Sigmoid colon (tissue), 7 donors: ENCODE results near the gene RTP2. TPM values are rescaled to one million over a fixed set of nuclear protein-coding genes. Genes with fewer than 3 reads are reported as not detected.
"Not testable (repeated sequence)": the region's sequence is repeated elsewhere in the genome, so short reads cannot be mapped to it uniquely, and the experiment has no call there.

ENCODE experiments used
- DNase-seq: peaks from one replicate; pipeline ENCODE4 v3.0.0-alpha.2; 2019
- H3K27ac ChIP-seq, 4 donors: fragments of 200-600 bp; sonication (generic); one replicate each; pipeline ENCODE4 v1.5.1; 2016 to 2019; ENCODE audit warnings: mild to moderate bottlenecking in 1 of 4
- H3K27me3 ChIP-seq, 3 donors: fragments of 200-600 bp; sonication (generic); one replicate each; pipeline ENCODE4 v1.5.1; 2019; ENCODE audit warnings: mild to moderate bottlenecking in 1 of 3
- H3K36me3 ChIP-seq, 4 donors: fragments of 200-600 bp; sonication (generic); one replicate each; pipeline ENCODE4 v1.5.1; 2016 to 2019
- H3K4me1 ChIP-seq, 4 donors: fragments of 200-600 bp; sonication (generic); one replicate each; pipeline ENCODE4 v1.5.1; 2017 to 2019
- H3K4me3 ChIP-seq, 4 donors: fragments of 200-600 bp; sonication (generic); one replicate each; pipeline ENCODE4 v1.5.1; 2017 to 2019; ENCODE audit warnings: mild to moderate bottlenecking in 2 of 4, moderate library complexity in 1 of 4
- H3K9me3 ChIP-seq, 4 donors: fragments of 200-600 bp in 3 of 4; sonication (generic) in 3 of 4; one replicate each; pipeline versions ENCODE4 v1.5.1 to v1.6.1; 2013 to 2019
- EP300 ChIP-seq, 4 donors: sonication (generic); formaldehyde crosslinking; IDR thresholded peaks; one replicate each; pipeline ENCODE4 v1.6.1; 2017; ENCODE audit warnings: antibody characterized with exemption in 4 of 4
- POLR2A ChIP-seq, 2 donors: fragments of 450-650 bp; IDR thresholded peaks; one replicate each; pipeline ENCODE4 v1.6.1; 2016; ENCODE audit warnings: antibody characterized with exemption in 2 of 2, mild to moderate bottlenecking in 2 of 2, moderate library complexity in 2 of 2
- POLR2AphosphoS5 ChIP-seq, 4 donors: sonication (generic); formaldehyde crosslinking; IDR thresholded peaks; one replicate each; pipeline ENCODE4 v1.6.1; 2017; ENCODE audit warnings: antibody characterized with exemption in 4 of 4
- WGBS, 2 donors: extraction: QIAGEN DNeasy Blood & Tissue Kit; methylation state at CpG; one replicate each; pipeline ENCODE4 v1.1.7; 2013; 5-methylcytosine and 5-hydroxymethylcytosine counted together
- intact Hi-C: fragments of 100-400 bp; cut with DNase I; formaldehyde crosslinking; loops from one replicate; pipeline ENCODE4 v1.15.1; 2023
- polyA plus RNA-seq, 3 donors: library from polyadenylated mRNA; stranded (reverse); fragments of 200-250 nt; gene quantifications; one replicate each; pipeline ENCODE4 v1.2.3, GENCODE V29; 2013
- total RNA-seq, 4 donors: library from RNA; depleted of rRNA; stranded (reverse); fragments of >200 nt; gene quantifications; one replicate each; pipeline ENCODE4 v1.1.0, GENCODE V29; 2016
- TF ChIP-seq, protein P1 (sequence below), 4 experiments: fragments of 450-650 bp in 3 of 4; fragments of 200-600 bp in 1 of 4; IDR thresholded peaks; one replicate each; pipeline ENCODE4 v1.5.1; 2016 to 2019; ENCODE audit warnings: antibody characterized with exemption in 4 of 4, mild to moderate bottlenecking in 3 of 4, moderate library complexity in 2 of 4
- donor health status: healthy with polysubstance abuse.
- donor health status: Bipolar disorder and iron deficiency.
- donor health status: healthy.

RTP2 gene
- total and polyA plus RNA-seq, 7 donors: not detected

DNA sequence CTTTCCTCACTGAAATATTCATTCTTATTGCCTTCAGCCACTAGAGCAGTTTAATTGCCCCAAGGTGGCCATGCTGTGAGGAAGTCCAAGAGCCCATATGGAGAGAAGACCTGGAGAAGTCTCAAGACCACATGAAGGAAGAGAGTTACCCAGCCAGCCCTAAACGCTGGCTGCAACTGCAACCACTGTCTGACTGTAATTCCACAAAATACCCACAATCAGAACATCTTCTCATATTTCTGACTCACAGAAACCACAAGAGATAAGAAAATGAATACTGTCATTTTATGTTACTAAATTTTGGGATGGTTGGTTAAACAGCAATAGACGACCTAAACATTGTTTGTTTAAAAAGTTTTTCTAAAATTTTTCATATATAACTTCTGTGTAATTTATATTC lies 17.5 kb downstream of the RTP2 start:
- H3K36me3 ChIP-seq: no peaks in the 10 kb centered on the region
- DNase-seq: no peak
- WGBS, 2 donors: 55 to 57% methylated on average over 2 of the region's 2 CpGs
- intact Hi-C loops: no loop called here
- H3K4me3 ChIP-seq: no peak overlapping the region
- no peaks in the 10 kb centered on the region for H3K27me3 ChIP-seq
- TF ChIP-seq, protein P1, sequence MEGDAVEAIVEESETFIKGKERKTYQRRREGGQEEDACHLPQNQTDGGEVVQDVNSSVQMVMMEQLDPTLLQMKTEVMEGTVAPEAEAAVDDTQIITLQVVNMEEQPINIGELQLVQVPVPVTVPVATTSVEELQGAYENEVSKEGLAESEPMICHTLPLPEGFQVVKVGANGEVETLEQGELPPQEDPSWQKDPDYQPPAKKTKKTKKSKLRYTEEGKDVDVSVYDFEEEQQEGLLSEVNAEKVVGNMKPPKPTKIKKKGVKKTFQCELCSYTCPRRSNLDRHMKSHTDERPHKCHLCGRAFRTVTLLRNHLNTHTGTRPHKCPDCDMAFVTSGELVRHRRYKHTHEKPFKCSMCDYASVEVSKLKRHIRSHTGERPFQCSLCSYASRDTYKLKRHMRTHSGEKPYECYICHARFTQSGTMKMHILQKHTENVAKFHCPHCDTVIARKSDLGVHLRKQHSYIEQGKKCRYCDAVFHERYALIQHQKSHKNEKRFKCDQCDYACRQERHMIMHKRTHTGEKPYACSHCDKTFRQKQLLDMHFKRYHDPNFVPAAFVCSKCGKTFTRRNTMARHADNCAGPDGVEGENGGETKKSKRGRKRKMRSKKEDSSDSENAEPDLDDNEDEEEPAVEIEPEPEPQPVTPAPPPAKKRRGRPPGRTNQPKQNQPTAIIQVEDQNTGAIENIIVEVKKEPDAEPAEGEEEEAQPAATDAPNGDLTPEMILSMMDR (IDR thresholded peaks at IDR 0.05): no peak
- TF ChIP-seq POLR2AphosphoS5 (IDR thresholded peaks at IDR 0.05) (no peak), POLR2A (IDR thresholded peaks at IDR 0.05) (no peak), EP300 (IDR thresholded peaks at IDR 0.05) (no peak)
- no peak overlapping the region for H3K27ac ChIP-seq
- peaks cover 0 to 4% (median 1%) of the 10 kb centered on the region in 4 donors for H3K9me3 ChIP-seq
- H3K4me1 ChIP-seq: no peaks in the 10 kb centered on the region

DNA sequence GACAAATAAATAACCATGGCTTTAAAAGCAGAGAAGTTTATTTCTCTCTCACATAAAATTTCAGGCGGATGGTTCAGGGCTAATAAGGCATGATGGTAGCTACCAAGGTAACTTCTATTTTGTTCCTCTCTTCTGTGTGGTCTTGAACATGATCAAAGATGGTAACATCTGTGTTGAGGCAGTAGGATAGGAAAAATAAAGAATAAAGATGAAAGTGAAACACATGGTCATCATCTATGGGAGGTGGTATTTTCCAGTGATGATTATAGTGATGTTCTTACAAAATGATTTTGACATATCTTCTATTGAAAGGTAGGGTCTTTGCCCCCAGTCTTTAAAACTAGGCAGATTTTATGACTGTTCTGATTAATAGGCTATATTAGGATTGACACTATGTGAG lies 17.9 kb downstream of the RTP2 start:
- H3K27me3 ChIP-seq: no peaks in the 10 kb centered on the region
- DNase-seq: no peak
- H3K4me3 ChIP-seq: no peak overlapping the region
- 93% methylated on average over 1 of the region's 1 CpG for WGBS, 2 donors
- H3K9me3 ChIP-seq: peaks cover 0 to 4% (median 1%) of the 10 kb centered on the region in 4 donors
- no peaks in the 10 kb centered on the region for H3K36me3 ChIP-seq
- no peak overlapping the region for H3K27ac ChIP-seq
- intact Hi-C loops: no loop called here
- H3K4me1 ChIP-seq: peaks cover 0 to 4% (median under 1%) of the 10 kb centered on the region in 4 donors
- TF ChIP-seq EP300 (IDR thresholded peaks at IDR 0.05): no peak
- TF ChIP-seq, protein P1 (IDR thresholded peaks at IDR 0.05): no peak
- TF ChIP-seq POLR2A (IDR thresholded peaks at IDR 0.05): no peak
- TF ChIP-seq POLR2AphosphoS5 (IDR thresholded peaks at IDR 0.05): no peak

DNA sequence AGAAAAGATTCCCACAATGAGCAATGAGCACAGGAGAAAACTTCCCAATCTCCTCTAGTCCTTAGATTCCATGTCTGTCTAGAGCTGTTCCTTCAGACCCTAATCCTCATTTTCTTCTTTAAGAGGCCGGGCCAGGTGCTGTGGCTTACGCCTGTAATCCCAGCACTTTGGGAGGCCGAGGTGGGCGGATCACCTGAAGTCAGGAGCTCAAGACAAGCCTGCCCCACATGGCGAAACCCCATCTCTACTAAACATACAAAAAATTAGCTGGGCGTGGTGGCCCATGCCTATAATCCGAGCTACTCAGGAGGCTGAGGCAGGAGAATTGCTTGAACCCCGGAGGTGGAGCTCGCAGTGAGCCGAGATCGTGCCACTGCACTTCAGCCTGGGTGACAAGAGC lies 20.6 kb downstream of the RTP2 start:
- intact Hi-C loops, H3K27ac ChIP-seq, H3K9me3 ChIP-seq, H3K36me3 ChIP-seq, H3K27me3 ChIP-seq, DNase-seq, H3K4me3 ChIP-seq: not testable (repeated sequence)
- H3K4me1 ChIP-seq: peaks cover 0 to 22% (median 2%) of the 10 kb centered on the region in 4 donors
- WGBS, 2 donors: 57 to 83% methylated on average over 11 of the region's 11 CpGs

DNA sequence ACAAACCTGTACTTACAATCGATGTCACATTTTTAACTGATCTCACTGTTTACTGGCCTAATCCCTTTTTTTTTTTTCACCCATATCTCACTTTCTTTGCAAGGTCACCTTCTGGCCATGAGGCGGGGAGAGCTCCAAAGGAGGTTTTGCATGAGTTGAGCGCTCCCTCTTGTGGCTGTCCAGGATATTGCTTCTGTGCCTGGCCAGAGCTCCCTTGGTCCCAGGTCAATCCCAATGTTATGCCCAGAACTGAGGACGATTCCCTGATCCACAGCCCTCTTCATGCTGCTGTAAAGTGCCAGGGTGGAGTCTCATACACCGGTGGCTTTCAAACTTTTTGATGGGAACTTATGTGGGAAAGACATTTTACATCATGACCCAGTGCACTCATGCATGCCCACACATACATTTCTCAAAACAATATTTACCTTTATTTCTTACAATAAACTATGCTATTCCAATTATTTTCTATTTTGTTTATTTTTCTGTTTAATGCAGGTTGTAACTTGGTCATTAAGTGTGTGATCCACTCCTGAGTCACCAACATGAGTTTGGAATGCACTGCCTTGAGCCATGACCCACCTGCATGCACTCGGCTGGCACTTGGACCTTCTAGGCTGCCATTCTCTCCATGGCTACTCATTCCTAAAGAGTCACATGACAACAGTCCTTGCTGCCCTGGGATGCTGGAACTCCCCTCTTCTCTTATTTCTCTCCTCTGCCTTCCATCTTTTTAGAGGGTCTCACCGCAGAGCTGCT lies 22.5 kb downstream of the RTP2 start:
- no peak overlapping the region for H3K4me3 ChIP-seq

DNA sequence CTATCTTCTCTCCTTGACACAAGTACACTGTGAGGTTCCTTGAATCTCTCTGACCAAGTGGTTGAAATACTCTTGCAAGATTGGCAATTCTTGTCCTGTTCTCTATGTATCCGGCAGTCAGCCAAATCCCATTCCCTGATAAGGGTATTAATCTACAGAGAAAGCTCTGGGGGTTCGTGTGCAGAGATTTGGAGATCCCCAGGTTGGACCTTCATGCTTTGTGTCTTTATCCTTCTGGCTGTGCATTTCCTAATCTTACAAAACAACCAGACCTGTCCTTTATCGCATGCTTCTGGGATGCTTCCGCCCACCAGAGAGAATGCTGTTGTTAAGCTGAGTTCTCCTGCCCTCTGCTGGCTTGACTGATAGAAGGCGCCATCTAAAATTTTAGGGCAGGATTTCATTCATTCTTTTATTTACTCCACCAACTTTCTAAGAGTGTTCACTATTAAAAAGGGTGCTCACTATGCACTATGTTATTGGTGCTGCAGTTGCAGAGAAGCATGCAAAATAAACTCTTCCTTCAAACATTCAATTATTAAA lies 23.6 kb downstream of the RTP2 start:
- H3K9me3 ChIP-seq: no peaks in the 10 kb centered on the region
- DNase-seq: no peak
- no peak overlapping the region for H3K4me3 ChIP-seq
- 24% methylated on average over 5 of the region's 5 CpGs for WGBS, 2 donors
- intact Hi-C loops: loop anchor here (1.0 to 10.0 kb wide), 3 partner anchors 359 to 564 kb away; no protein-coding TSS in a partner anchor
- H3K4me1 ChIP-seq: peaks cover 0 to 22% (median 2%) of the 10 kb centered on the region in 4 donors
- no peak for TF ChIP-seq EP300 (IDR thresholded peaks at IDR 0.05)
- no peak for TF ChIP-seq POLR2A (IDR thresholded peaks at IDR 0.05)
- TF ChIP-seq, protein P1 (IDR thresholded peaks at IDR 0.05): peak; percentile 40 to 58 (median 55)
- no peak for TF ChIP-seq POLR2AphosphoS5 (IDR thresholded peaks at IDR 0.05)
- no peak overlapping the region for H3K27ac ChIP-seq
- no peaks in the 10 kb centered on the region for H3K36me3 ChIP-seq
- no peaks in the 10 kb centered on the region for H3K27me3 ChIP-seq

More for the DNA sequence above, 22.5 kb downstream of the RTP2 start:
- peak; percentile 81 for DNase-seq
- TF ChIP-seq POLR2A (IDR thresholded peaks at IDR 0.05): no peak
- TF ChIP-seq, protein P1 (IDR thresholded peaks at IDR 0.05): peak; percentile 90 to 94 (median 92)
- 29 to 30% methylated on average over 7 of the region's 7 CpGs for WGBS, 2 donors
- Histone ChIP-seq H3K9me3 (peaks cover 0 to 2% (median 0%) of the 10 kb centered on the region in 4 donors), H3K27me3 (no peaks in the 10 kb centered on the region), H3K27ac (no peak overlapping the region), H3K4me1 (peaks cover 0 to 22% (median 2%) of the 10 kb centered on the region in 4 donors), H3K36me3 (no peaks in the 10 kb centered on the region)
- intact Hi-C loops: loop anchor here (1.0 to 10.0 kb wide), 3 partner anchors 361 to 565 kb away; no protein-coding TSS in a partner anchor
